ENCODE measurements around the gene ZNF367. TPM values are rescaled to one million over a fixed set of nuclear protein-coding genes. Genes with fewer than 3 reads are reported as not detected.

The ZNF367 gene
- total and polyA plus RNA-seq, 2 donors (not counting 1 experiment from before 2014, with no cell fraction given), result 1.3 to 2.2 TPM

- ChIA-PET CTCF (no interaction called here), POLR2A (interaction anchor here (0.5 kb wide), 1 partner anchor 81 kb away, joined by 5 read pairs; no protein-coding TSS in a partner anchor)
- ATAC-seq (ENCODE audit: low read depth) (no peak), DNase-seq (no peak)
- Histone ChIP-seq H3K36me3 (replicated peaks in 1 of 2; ENCODE audit: control extremely low read depth in 1 of 2, control insufficient read depth in 1 of 2, extremely low read depth in 1 of 2, insufficient read depth in 2 of 2, low read length in 1 of 2) (peaks cover 0 to 3% of the 10 kb centered on the region in 2 experiments), H3K9me3 (ENCODE audit: control extremely low read depth in 1 of 3, control insufficient read depth in 2 of 3, insufficient read depth in 1 of 3, low read length in 2 of 3) (no peaks in the 10 kb centered on the region), H3K9ac (ENCODE audit: low read length) (no peak overlapping the region), H2AFZ (ENCODE audit: insufficient read depth, low read depth, low read length, poor library complexity, severe bottlenecking) (no peak overlapping the region), H3K4me3 (ENCODE audit: control extremely low read depth in 1 of 5, extremely low read depth in 1 of 5, insufficient read depth in 1 of 5, low read depth in 2 of 5, low read length in 4 of 5) (no peak overlapping the region), H3K4me2 (replicated peaks; ENCODE audit: low read depth, low read length, poor library complexity, severe bottlenecking) (no peak overlapping the region), H3K27ac (ENCODE audit: low read length in 2 of 2) (no peak overlapping the region), H3K4me1 (ENCODE audit: control insufficient read depth in 2 of 2, insufficient read depth in 2 of 2, low read length in 2 of 2) (no peaks in the 10 kb centered on the region), H3K27me3 (replicated peaks in 1 of 4; ENCODE audit: control extremely low read depth in 1 of 4, control insufficient read depth in 3 of 4, insufficient read depth in 4 of 4, low read length in 3 of 4) (no peaks in the 10 kb centered on the region), H4K20me1 (ENCODE audit: control insufficient read depth, insufficient read depth, low read length, poor library complexity, severe bottlenecking) (no peaks in the 10 kb centered on the region), H3K79me2 (ENCODE audit: control insufficient read depth, insufficient read depth, low read length) (no peaks in the 10 kb centered on the region)
- no peaks in the 10 kb centered on the region for H3K9me3 Mint-ChIP-seq (ENCODE audit: insufficient read depth)
- no peak for TF ChIP-seq CTCF (IDR thresholded peaks at IDR 0.05)
- no peak for TF ChIP-seq EZH2 (IDR thresholded peaks at IDR 0.05; ENCODE audit: borderline replicate concordance, insufficient read depth, low read depth, low read length, poor library complexity, severe bottlenecking)
- no peaks in the 10 kb centered on the region for H3K27me3 Mint-ChIP-seq
- H3K27ac Mint-ChIP-seq, result no peak overlapping the region
- H3K4me3 Mint-ChIP-seq, result no peak overlapping the region
- intact Hi-C loops (cut with micrococcal nuclease), result no loop called here
- H3K4me1 Mint-ChIP-seq, result no peaks in the 10 kb centered on the region
- WGBS (ENCODE audit: insufficient coverage), result 100% methylated on average over 1 of the region's 6 CpGs
Observed at GRCh38 chr9:96464426-96464825, 46.3 kb upstream of the ZNF367 start.

- Histone ChIP-seq H3K4me2 (replicated peaks; ENCODE audit: low read depth, low read length, poor library complexity, severe bottlenecking) (no peak overlapping the region), H3K36me3 (replicated peaks in 1 of 2; ENCODE audit: control extremely low read depth in 1 of 2, control insufficient read depth in 1 of 2, extremely low read depth in 1 of 2, insufficient read depth in 2 of 2, low read length in 1 of 2) (no peaks in the 10 kb centered on the region), H3K4me3 (ENCODE audit: control extremely low read depth in 1 of 5, extremely low read depth in 1 of 5, insufficient read depth in 1 of 5, low read depth in 2 of 5, low read length in 4 of 5) (no peak overlapping the region), H3K9me3 (ENCODE audit: control extremely low read depth in 1 of 3, control insufficient read depth in 2 of 3, insufficient read depth in 1 of 3, low read length in 2 of 3) (no peaks in the 10 kb centered on the region), H3K4me1 (ENCODE audit: control insufficient read depth in 2 of 2, insufficient read depth in 2 of 2, low read length in 2 of 2) (no peaks in the 10 kb centered on the region), H3K27me3 (replicated peaks in 1 of 4; ENCODE audit: control extremely low read depth in 1 of 4, control insufficient read depth in 3 of 4, insufficient read depth in 4 of 4, low read length in 3 of 4) (no peaks in the 10 kb centered on the region), H3K27ac (ENCODE audit: low read length in 2 of 2) (no peak overlapping the region), H3K79me2 (ENCODE audit: control insufficient read depth, insufficient read depth, low read length) (no peaks in the 10 kb centered on the region), H2AFZ (ENCODE audit: insufficient read depth, low read depth, low read length, poor library complexity, severe bottlenecking) (no peak overlapping the region), H4K20me1 (ENCODE audit: control insufficient read depth, insufficient read depth, low read length, poor library complexity, severe bottlenecking) (no peaks in the 10 kb centered on the region), H3K9ac (ENCODE audit: low read length) (no peak overlapping the region)
- Mint-ChIP-seq H3K27ac (no peak overlapping the region), H3K9me3 (ENCODE audit: insufficient read depth) (no peaks in the 10 kb centered on the region), H3K4me1 (no peaks in the 10 kb centered on the region), H3K27me3 (no peaks in the 10 kb centered on the region), H3K4me3 (no peak overlapping the region)
- DNase-seq (no peak), ATAC-seq (ENCODE audit: low read depth) (no peak)
- ChIA-PET CTCF (no interaction called here), POLR2A (no interaction called here)
- 98% methylated on average over 6 of the region's 6 CpGs for WGBS (ENCODE audit: insufficient coverage)
- TF ChIP-seq EZH2 (IDR thresholded peaks at IDR 0.05; ENCODE audit: borderline replicate concordance, insufficient read depth, low read depth, low read length, poor library complexity, severe bottlenecking) (no peak), CTCF (IDR thresholded peaks at IDR 0.05) (no peak)
- intact Hi-C loops (cut with micrococcal nuclease), result no loop called here
Observed at GRCh38 chr9:96462541-96462940, 44.4 kb upstream of the ZNF367 start.

All from B cell (primary cell).